Measurements from ENCODE around the gene MIS18A.

Gene MIS18A

DNA sequence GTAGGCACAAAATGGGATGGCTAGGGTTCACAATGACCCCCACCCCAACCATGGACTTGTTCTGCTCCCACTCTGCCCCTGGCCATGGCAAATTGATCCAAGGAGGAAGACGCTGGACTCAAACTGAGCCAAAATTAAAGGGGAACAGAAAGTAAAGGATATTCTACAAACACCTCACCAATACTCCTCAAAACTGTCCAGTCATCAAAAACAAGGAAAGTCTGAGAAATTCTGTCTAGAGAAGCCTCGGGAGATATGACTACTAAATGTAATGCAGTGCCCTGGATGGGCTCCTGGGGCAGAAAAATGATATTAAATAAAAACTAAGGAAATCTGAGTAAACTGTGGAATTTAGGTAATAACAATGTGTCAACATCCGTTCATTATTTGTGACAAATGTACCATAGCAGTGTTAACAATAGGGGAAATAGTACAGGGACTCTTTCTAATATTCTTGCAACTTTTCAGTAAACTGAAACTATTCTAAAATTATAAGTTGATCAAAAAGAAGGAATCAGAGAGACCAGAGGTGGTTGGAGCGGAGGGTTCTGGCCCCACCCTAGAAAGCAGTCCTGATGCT lies 45.0 kb downstream of the MIS18A start:
- Histone ChIP-seq H3K4me1 (ENCODE audit: control insufficient read depth, insufficient read depth, low read length) (peaks cover 4% of the 10 kb centered on the region; the same call in 1 of the 2 replicates), H3K4me3 (ENCODE audit: low read depth, low read length) (no peak overlapping the region), H3K9ac (ENCODE audit: low read length) (no peak overlapping the region), H3K9me3 (ENCODE audit: control insufficient read depth, insufficient read depth, low read depth, low read length) (peaks cover 7% of the 10 kb centered on the region; the same call in 1 of the 2 replicates), H3K27me3 (ENCODE audit: control insufficient read depth, insufficient read depth, low read length) (no peaks in the 10 kb centered on the region), H3K36me3 (ENCODE audit: control insufficient read depth, insufficient read depth, low read length) (no peaks in the 10 kb centered on the region), H3K27ac (ENCODE audit: low read depth, low read length) (no peak overlapping the region)

DNA sequence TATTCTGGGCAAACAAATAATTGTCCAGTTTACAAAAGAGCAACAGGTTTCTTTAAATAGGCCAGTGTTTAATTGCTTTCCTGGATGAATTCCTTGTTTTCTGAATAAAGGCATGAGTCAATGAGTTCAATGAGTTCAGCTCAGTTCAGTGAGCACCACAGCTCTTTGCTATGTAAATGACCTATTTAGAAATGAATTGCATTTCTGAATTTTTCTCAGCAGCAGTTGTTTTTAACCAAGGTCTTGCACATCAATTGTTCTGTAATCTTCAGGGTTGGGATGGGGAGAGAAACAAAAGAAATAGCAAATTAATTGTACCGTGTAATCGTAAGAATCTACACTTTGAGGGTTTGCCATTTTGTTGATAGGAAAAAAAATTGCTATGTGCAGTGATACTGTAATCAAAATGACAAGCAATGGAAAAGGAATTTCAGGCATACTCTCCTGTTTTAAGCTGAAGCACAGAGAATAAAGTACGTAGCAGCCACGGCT lies 45.7 kb downstream of the MIS18A start:
- no peak overlapping the region for H3K9ac ChIP-seq (ENCODE audit: low read length)
- H3K27ac ChIP-seq (ENCODE audit: low read depth, low read length), result no peak overlapping the region
- H3K4me3 ChIP-seq (ENCODE audit: low read depth, low read length), result no peak overlapping the region
- no peaks in the 10 kb centered on the region for H3K36me3 ChIP-seq (ENCODE audit: control insufficient read depth, insufficient read depth, low read length)
- H3K27me3 ChIP-seq (ENCODE audit: control insufficient read depth, insufficient read depth, low read length), result no peaks in the 10 kb centered on the region
- H3K9me3 ChIP-seq (ENCODE audit: control insufficient read depth, insufficient read depth, low read depth, low read length), result 0 out of 2 replicates have a peak, but pooled peaks cover 2% of the 10 kb centered on the region
- H3K4me1 ChIP-seq (ENCODE audit: control insufficient read depth, insufficient read depth, low read length), result peaks cover 4% of the 10 kb centered on the region; the same call in 1 of the 2 replicates

DNA sequence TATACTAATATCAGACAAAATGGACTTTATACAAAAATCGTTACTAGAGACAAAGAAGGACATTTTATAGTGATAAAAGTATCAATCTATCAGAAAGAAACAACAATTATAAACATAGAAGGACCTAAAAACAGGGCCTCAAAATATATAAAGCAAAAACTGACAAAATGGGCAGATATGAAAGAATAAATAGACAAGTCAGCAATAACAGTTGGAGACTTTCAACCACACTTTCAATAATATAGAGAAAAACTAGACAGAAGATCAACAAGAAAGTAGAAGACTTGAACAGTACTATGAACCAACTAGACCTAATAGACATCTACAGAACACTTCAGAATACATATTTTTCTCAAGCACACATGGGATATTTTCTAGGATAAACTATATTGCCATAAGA lies 52.4 kb downstream of the MIS18A start:
- Histone ChIP-seq H3K9ac (ENCODE audit: low read length) (no peak overlapping the region), H3K9me3 (ENCODE audit: control insufficient read depth, insufficient read depth, low read depth, low read length) (no peaks in the 10 kb centered on the region), H3K36me3 (ENCODE audit: control insufficient read depth, insufficient read depth, low read length) (no peaks in the 10 kb centered on the region), H3K4me1 (ENCODE audit: control insufficient read depth, insufficient read depth, low read length) (no peaks in the 10 kb centered on the region; the same call in 1 of the 2 replicates), H3K27me3 (ENCODE audit: control insufficient read depth, insufficient read depth, low read length) (no peaks in the 10 kb centered on the region), H3K4me3 (ENCODE audit: low read depth, low read length) (no peak overlapping the region), H3K27ac (ENCODE audit: low read depth, low read length) (no peak overlapping the region)
